ENCODE data around the gene PPP1R16B. TPM values are rescaled to one million over a fixed set of nuclear protein-coding genes. Genes with fewer than 3 reads are reported as not detected.

Gene PPP1R16B
- total and polyA plus RNA-seq, 3 donors from 2014 or later = 1.2 to 3.7 (median 1.3) TPM

GRCh38 chr20:38937978-38938473 lies 132.5 kb downstream of the PPP1R16B start:
- no peak for DNase-seq

GRCh38 chr20:38939686-38940085 lies 134.2 kb downstream of the PPP1R16B start:
- intact Hi-C loops (cut with DNase I; ENCODE audit: low total_unique reads) = no loop called here
- Histone ChIP-seq H3K9me3 (no peaks in the 10 kb centered on the region), H3K36me3 (ENCODE audit: low read depth, missing control alignments) (no peaks in the 10 kb centered on the region), H3K4me1 (no peaks in the 10 kb centered on the region), H3K27ac (no peak overlapping the region), H3K27me3 (no peaks in the 10 kb centered on the region), H3K4me3 (no peak overlapping the region)
- TF ChIP-seq POLR2A (IDR thresholded peaks at IDR 0.05) (no peak), CTCF (IDR thresholded peaks at IDR 0.05) (no peak)
- no peak for DNase-seq
- WGBS, 2 donors = 87 to 92% methylated on average over 2 of the region's 2 CpGs

More at GRCh38 chr20:38937978-38938473, 132.5 kb downstream of the PPP1R16B start:
- Histone ChIP-seq H3K27ac (no peak overlapping the region), H3K4me3 (no peak overlapping the region), H3K36me3 (ENCODE audit: low read depth, missing control alignments) (no peaks in the 10 kb centered on the region), H3K4me1 (no peaks in the 10 kb centered on the region), H3K27me3 (no peaks in the 10 kb centered on the region), H3K9me3 (no peaks in the 10 kb centered on the region)
- 94% methylated on average over 7 of the region's 7 CpGs for WGBS, 2 donors
- TF ChIP-seq CTCF (IDR thresholded peaks at IDR 0.05) (no peak), POLR2A (IDR thresholded peaks at IDR 0.05) (no peak)
- intact Hi-C loops (cut with DNase I; ENCODE audit: low total_unique reads) = no loop called here

GRCh38 chr20:38940644-38941043 lies 135.1 kb downstream of the PPP1R16B start:
- no peaks in the 10 kb centered on the region for H3K4me1 ChIP-seq
- H3K9me3 ChIP-seq = no peaks in the 10 kb centered on the region
- TF ChIP-seq CTCF (IDR thresholded peaks at IDR 0.05) (no peak), POLR2A (IDR thresholded peaks at IDR 0.05) (no peak)
- no peak overlapping the region for H3K27ac ChIP-seq
- WGBS, 2 donors = 84 to 93% methylated on average over 5 of the region's 5 CpGs
- no peaks in the 10 kb centered on the region for H3K36me3 ChIP-seq (ENCODE audit: low read depth, missing control alignments)
- intact Hi-C loops (cut with DNase I; ENCODE audit: low total_unique reads) = no loop called here
- H3K4me3 ChIP-seq = no peak overlapping the region
- no peak for DNase-seq
- no peaks in the 10 kb centered on the region for H3K27me3 ChIP-seq

- Histone ChIP-seq H3K4me1 (no peaks in the 10 kb centered on the region), H3K4me3 (no peak overlapping the region), H3K27me3 (no peaks in the 10 kb centered on the region), H3K36me3 (ENCODE audit: low read depth, missing control alignments) (no peaks in the 10 kb centered on the region), H3K9me3 (no peaks in the 10 kb centered on the region), H3K27ac (no peak overlapping the region)
- DNase-seq = no peak
- TF ChIP-seq POLR2A (IDR thresholded peaks at IDR 0.05) = no peak
- TF ChIP-seq CTCF (IDR thresholded peaks at IDR 0.05) = no peak
- intact Hi-C loops (cut with DNase I; ENCODE audit: low total_unique reads) = no loop called here
- WGBS, 2 donors = 93 to 97% methylated on average over 5 of the region's 5 CpGs
Observed at GRCh38 chr20:38941726-38942389, 136.4 kb downstream of the PPP1R16B start.

- no peaks in the 10 kb centered on the region for H3K27me3 ChIP-seq
- H3K9me3 ChIP-seq = no peaks in the 10 kb centered on the region
- H3K36me3 ChIP-seq (ENCODE audit: low read depth, missing control alignments) = no peaks in the 10 kb centered on the region
- no peaks in the 10 kb centered on the region for H3K4me1 ChIP-seq
- H3K4me3 ChIP-seq = no peak overlapping the region
- intact Hi-C loops (cut with DNase I; ENCODE audit: low total_unique reads) = no loop called here
- TF ChIP-seq POLR2A (IDR thresholded peaks at IDR 0.05) (no peak), CTCF (IDR thresholded peaks at IDR 0.05) (no peak)
- no peak overlapping the region for H3K27ac ChIP-seq
- 78 to 93% methylated on average over 3 of the region's 3 CpGs for WGBS, 2 donors
- no peak for DNase-seq
Observed at GRCh38 chr20:38945012-38945411, 139.5 kb downstream of the PPP1R16B start.
